Muscle layer of duodenum (tissue), 2 donors: Measurements from ENCODE around the gene SCAMP4.

Experiments used
- H3K27ac ChIP-seq: one replicate; pipeline ENCODE4 v1.7.0; 2013; ENCODE audit warnings: mild to moderate bottlenecking, low read length
- H3K27me3 ChIP-seq: one replicate; pipeline ENCODE4 v1.7.0; 2013; ENCODE audit warnings: low read depth, mild to moderate bottlenecking, control low read depth, low read length
- H3K36me3 ChIP-seq, 2 donors: one replicate each; pipeline ENCODE4 v1.7.0; 2013; ENCODE audit warnings: low read length in 2 of 2, control low read depth in 1 of 2, mild to moderate bottlenecking in 1 of 2; ENCODE audit not compliant: insufficient read depth in 2 of 2, control insufficient read depth in 1 of 2
- H3K4me1 ChIP-seq, 2 donors: one replicate each; pipeline ENCODE4 v1.7.0; 2013; ENCODE audit warnings: low read length in 2 of 2, mild to moderate bottlenecking in 2 of 2, control low read depth in 1 of 2, moderate library complexity in 1 of 2; ENCODE audit not compliant: insufficient read depth in 2 of 2, control insufficient read depth in 1 of 2
- H3K4me3 ChIP-seq, 2 donors: one replicate each; pipeline ENCODE4 v1.7.0; 2013; ENCODE audit warnings: low read length in 2 of 2, low read depth in 1 of 2, mild to moderate bottlenecking in 1 of 2
- H3K9me3 ChIP-seq, 2 donors: one replicate each; pipeline ENCODE4 v1.7.0; 2013; ENCODE audit warnings: low read length in 2 of 2, control low read depth in 1 of 2, mild to moderate bottlenecking in 1 of 2; ENCODE audit not compliant: control insufficient read depth in 1 of 2
- donor health status: healthy.

The SCAMP4 gene

DNA sequence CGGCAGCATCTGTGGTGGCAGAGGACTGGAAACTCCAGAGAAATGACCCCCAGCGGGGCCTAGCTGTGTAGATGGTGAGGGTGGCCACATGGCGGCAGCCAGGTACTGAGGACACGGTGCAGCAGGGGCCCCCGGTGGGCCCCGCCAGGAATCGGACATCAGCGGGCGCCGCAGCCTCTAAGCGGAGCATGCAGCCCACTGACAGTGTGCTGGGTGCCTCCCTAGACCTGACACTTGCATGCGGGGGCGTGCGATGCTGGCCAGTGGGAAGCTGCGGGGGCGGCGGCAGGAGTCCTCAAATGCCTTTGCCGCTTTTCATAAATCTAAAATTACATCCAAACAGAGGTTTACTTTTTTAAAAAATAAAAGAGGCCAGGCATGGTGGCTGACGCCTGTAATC is 16.1 kb downstream of the SCAMP4 start:
- no peak overlapping the region for H3K4me3 ChIP-seq
- no peaks in the 10 kb centered on the region for H3K4me1 ChIP-seq
- H3K9me3 ChIP-seq: no peaks in the 10 kb centered on the region
- no peaks in the 10 kb centered on the region for H3K27me3 ChIP-seq
- H3K27ac ChIP-seq: no peak overlapping the region
- H3K36me3 ChIP-seq: peaks cover 10 to 65% of the 10 kb centered on the region in 2 donors

DNA sequence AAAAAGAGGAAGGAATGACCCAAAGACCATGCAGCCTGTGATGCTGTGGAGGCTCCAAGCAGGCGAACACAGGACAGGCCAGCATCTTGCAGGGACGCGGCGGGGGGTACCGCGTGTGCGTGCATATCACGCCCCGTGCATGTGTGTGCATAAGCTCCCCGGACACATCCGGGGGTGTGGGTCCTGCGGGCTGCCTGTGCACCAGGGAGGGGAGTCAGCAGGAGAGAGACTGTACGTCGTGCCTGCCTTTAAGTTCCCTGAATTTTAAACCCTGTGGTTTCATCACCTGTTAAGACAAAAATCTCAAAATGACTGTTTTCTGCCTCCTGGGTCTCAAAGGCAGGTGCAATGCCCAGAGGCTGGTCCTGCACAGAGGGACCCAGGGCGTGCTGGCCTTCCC is 16.6 kb downstream of the SCAMP4 start:
- peaks cover 10 to 61% of the 10 kb centered on the region in 2 donors for H3K36me3 ChIP-seq
- no peaks in the 10 kb centered on the region for H3K4me1 ChIP-seq
- no peak overlapping the region for H3K27ac ChIP-seq

DNA sequence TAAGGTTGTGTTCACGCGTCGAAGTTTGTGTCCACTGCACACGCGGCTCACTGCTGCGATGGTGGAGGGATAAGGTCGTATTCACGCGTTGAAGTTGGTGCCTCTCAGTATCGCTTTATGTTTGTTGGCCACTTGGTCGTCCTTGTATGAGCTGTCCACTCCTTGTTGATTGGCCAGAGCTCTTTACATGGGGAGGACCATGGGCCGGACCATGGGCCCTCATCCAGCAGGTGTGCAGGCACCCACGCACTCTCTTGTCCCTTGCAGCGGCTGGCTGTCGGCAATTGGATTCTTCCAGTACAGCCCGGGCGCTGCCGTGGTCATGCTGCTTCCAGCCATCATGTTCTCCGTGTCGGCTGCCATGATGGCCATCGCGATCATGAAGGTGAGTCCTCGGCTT is 17.6 kb downstream of the SCAMP4 start:
- no peak overlapping the region for H3K4me3 ChIP-seq
- no peaks in the 10 kb centered on the region for H3K27me3 ChIP-seq
- H3K27ac ChIP-seq: no peak overlapping the region
- no peaks in the 10 kb centered on the region for H3K9me3 ChIP-seq
- H3K4me1 ChIP-seq: no peaks in the 10 kb centered on the region
- H3K36me3 ChIP-seq: peaks cover 10 to 57% of the 10 kb centered on the region in 2 donors

More for the DNA sequence above, 16.6 kb downstream of the SCAMP4 start:
- no peaks in the 10 kb centered on the region for H3K9me3 ChIP-seq
- H3K4me3 ChIP-seq: no peak overlapping the region
- no peaks in the 10 kb centered on the region for H3K27me3 ChIP-seq

DNA sequence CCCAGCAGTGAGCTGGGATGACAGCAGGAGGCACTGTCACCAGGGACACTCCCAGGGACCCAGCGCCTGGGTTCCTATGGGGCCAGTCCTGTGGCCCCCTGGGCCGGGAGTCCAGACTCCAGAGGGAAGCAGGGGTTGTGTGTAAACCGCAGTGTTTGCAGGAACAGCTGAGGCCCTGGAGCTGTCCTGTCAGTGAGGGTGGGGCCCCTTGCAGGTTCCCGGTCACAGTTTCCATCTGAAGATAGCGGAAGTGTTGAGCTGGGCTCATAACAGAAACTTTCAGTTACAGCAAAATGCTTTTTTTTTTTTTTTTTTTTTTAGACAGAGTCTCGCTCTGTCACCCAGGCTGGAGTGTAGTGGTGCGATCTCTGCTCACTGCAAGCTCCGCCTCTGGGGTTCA is 18.1 kb downstream of the SCAMP4 start:
- Histone ChIP-seq H3K9me3 (no peaks in the 10 kb centered on the region), H3K4me1 (no peaks in the 10 kb centered on the region), H3K27me3 (no peaks in the 10 kb centered on the region), H3K4me3 (no peak overlapping the region), H3K27ac (no peak overlapping the region), H3K36me3 (peaks cover 10 to 51% of the 10 kb centered on the region in 2 donors)

DNA sequence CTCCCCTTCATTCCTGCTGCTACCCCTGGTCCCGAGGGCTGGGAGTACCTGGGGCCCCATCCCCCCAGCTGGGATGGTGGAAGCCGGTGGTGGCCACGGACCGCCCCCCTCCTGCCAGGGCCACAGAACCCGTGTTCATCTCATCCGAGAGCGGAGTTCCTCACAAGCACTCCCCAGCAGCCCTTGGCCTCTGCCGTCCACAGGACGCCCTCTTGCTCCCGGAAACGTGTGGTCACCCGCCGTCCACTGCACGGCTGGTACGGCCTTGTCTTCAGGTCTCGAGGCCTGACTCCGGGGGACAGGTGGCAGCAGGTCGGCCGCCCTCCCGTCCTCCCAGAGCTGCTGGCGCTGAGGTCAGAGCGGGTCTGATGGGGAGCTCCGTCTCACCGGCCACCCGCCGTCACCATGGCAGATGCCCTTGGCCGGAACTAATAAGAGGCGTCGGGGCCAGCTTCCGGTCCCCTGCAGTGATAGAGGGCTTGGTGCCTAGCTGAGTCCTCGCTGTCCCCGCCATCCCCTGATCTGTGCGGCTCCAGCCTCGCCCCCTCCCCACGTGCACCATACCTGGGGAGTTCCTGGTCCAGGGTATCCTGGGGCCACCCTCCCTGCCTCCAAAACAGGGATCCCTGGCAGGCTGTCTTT is 19.2 kb downstream of the SCAMP4 start:
- Histone ChIP-seq H3K27me3 (no peaks in the 10 kb centered on the region), H3K4me3 (no peak overlapping the region), H3K36me3 (peaks cover 10 to 41% of the 10 kb centered on the region in 2 donors), H3K27ac (no peak overlapping the region), H3K4me1 (peaks cover 0 to 1% of the 10 kb centered on the region in 2 donors), H3K9me3 (no peaks in the 10 kb centered on the region)

DNA sequence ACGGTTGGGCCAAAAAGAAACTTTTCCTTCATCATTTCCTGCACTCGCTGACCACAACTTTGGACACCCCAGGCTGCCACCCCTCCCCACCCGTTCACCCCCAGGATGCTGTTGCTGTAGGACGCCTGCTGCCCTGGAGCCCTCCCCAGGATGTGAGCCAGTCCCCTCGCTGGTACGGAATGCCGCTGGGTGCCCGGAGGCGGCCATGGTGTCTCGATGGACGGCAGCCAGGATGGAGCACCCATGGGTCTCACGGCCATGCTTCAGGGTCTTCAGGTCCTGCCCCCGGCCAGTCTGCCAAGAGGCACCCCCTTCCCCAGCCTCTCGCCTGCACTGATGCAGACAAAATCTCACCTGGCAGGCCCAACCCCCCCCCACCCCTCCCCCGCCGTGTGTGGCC is 20.3 kb downstream of the SCAMP4 start:
- H3K27me3 ChIP-seq: no peaks in the 10 kb centered on the region
- no peak overlapping the region for H3K27ac ChIP-seq
- H3K36me3 ChIP-seq: peaks cover 3 to 31% of the 10 kb centered on the region in 2 donors
- H3K4me1 ChIP-seq: peaks cover 0 to 9% of the 10 kb centered on the region in 2 donors
- H3K9me3 ChIP-seq: no peaks in the 10 kb centered on the region
- no peak overlapping the region for H3K4me3 ChIP-seq

DNA sequence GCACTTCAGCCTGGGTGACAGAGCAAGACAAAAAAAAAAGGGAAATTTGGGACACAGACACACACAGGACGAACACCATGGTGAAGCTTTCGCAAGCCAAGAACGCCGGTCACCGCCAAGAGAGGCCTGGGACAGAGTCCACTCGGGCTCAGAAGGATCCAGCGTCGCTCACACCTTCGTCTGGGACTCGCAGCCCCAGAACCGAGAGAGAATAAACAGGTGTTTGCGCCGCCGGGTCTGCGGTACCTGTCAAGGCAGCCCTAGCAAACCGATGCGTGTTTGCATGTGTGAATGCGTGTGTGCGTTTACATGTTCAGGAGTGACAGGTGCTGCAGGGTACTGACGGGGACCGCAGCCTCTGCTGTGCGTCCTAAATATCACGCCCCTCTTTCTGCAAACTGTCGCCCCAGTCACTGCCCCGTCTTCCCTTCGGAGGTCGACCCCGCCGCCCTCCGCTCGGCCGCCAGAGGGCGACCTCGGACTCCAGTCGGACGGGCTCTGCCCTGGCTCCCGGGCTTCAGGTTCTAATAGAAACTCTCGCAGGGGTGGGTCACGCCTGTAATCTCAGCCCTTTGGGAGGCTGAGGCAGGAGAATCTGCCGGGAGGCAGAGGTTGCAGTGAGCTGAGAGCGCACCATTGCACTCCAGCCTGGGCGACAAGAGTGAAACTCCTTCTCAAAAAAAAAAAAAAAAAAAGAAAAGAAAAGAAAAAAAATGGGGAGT is 24.0 kb downstream of the SCAMP4 start:
- H3K27ac ChIP-seq: no peak overlapping the region

DNA sequence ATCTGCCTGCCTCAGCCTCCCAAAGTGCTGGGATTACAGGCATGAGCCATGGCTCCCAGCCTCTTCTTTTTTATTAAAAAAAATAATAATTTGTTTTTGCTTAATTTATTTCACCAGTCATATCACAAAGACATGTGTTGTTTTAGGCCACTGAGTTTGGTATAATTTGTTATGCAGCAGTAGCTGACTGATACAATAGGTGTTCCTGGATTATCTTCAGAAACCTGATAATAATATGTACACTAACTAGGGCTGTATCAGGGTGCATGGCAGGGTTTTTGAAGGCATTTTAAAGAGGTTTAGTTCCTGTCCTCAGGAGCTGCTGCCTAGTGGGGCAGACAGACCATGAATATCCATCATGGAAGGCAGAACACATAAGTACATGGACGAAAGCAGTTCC is 26.2 kb downstream of the SCAMP4 start:
- no peaks in the 10 kb centered on the region for H3K27me3 ChIP-seq
- no peaks in the 10 kb centered on the region for H3K9me3 ChIP-seq
- H3K4me3 ChIP-seq: no peak overlapping the region
- peaks cover 0 to 9% of the 10 kb centered on the region in 2 donors for H3K4me1 ChIP-seq
- H3K27ac ChIP-seq: no peak overlapping the region
- no peaks in the 10 kb centered on the region for H3K36me3 ChIP-seq

More for the DNA sequence above, 24.0 kb downstream of the SCAMP4 start:
- H3K36me3 ChIP-seq: peaks cover 0 to 7% of the 10 kb centered on the region in 2 donors
- H3K4me1 ChIP-seq: peaks cover 0 to 9% of the 10 kb centered on the region in 2 donors
- H3K27me3 ChIP-seq: no peaks in the 10 kb centered on the region
- peak overlapping the region; percentile 27 to 51 for H3K4me3 ChIP-seq
- no peaks in the 10 kb centered on the region for H3K9me3 ChIP-seq

DNA sequence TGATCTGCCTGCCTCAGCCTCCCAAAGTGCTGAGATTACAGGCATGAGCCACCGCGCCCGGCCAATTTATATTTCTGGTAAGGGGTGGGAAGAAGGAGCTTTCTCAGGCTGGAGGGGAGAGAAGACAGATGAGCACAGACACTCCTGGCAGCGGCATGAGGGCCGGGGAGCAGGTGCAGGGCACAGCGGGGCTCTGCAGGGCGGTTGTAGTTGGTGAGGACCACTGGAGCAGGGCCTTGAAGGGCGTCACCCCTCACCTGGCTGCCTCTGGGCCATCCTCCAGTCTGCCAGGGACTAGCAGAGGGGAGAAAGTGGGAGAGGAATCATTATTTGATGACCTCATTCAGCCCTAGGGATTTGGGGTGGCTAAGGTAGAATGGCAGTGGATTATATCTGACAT is 27.2 kb downstream of the SCAMP4 start:
- H3K27ac ChIP-seq: no peak overlapping the region
- H3K4me3 ChIP-seq: no peak overlapping the region
- H3K9me3 ChIP-seq: no peaks in the 10 kb centered on the region
- H3K4me1 ChIP-seq: peaks cover 0 to 9% of the 10 kb centered on the region in 2 donors
- no peaks in the 10 kb centered on the region for H3K36me3 ChIP-seq
- no peaks in the 10 kb centered on the region for H3K27me3 ChIP-seq

DNA sequence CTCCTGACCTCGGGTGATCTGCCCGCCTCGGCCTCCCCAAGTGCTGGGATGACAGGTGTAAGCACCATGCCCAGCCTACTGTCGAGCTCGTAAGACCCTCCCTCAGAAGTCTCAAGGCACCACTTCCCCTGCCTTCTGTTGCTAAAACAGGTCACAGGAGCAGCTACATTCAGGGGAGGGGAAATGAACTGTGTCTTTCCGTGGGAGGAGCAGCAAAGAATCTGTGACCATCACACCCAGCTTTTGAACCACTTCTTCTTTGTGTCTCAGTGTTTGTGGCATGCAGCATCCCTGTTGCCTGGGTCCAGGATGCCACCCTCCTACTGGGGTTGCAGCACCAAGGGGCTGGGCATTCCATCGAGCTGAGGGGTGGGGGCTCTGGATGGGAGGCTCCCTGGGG is 28.0 kb downstream of the SCAMP4 start:
- peaks cover 0 to 9% of the 10 kb centered on the region in 2 donors for H3K4me1 ChIP-seq
- no peak overlapping the region for H3K27ac ChIP-seq
- no peaks in the 10 kb centered on the region for H3K27me3 ChIP-seq
- H3K4me3 ChIP-seq: no peak overlapping the region
- H3K9me3 ChIP-seq: no peaks in the 10 kb centered on the region
- no peaks in the 10 kb centered on the region for H3K36me3 ChIP-seq

DNA sequence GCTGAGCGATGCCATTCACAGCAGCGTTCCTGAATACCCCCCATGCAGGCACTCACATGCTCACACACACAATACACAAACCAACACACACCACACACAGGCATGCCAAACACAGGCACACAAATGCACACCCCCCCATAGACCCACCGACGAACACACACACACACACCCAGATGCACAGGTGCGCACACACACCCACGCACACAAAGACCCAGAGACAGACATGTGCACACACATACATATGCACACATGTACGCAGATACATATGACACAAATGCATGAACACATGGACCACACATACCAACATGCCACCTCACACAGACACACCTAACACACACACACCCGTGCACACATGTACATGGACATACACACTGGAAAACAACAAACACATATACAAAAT is 28.7 kb downstream of the SCAMP4 start:
- Histone ChIP-seq H3K4me3 (no peak overlapping the region), H3K27ac (no peak overlapping the region), H3K4me1 (peaks cover 0 to 9% of the 10 kb centered on the region in 2 donors), H3K36me3 (no peaks in the 10 kb centered on the region), H3K9me3 (no peaks in the 10 kb centered on the region), H3K27me3 (no peaks in the 10 kb centered on the region)
